GM12878 (cell line): Measurements from ENCODE around the gene ARL4D. TPM values are rescaled to one million over a fixed set of nuclear protein-coding genes. Genes with fewer than 3 reads are reported as not detected.

Experiments
- ATAC-seq: fragments of 200-7000 bp; cut with Tn5 transposase; 3 replicates; pipeline ENCODE4 v1.9.1; 2020; ENCODE audit warnings: mild to moderate bottlenecking, moderate library complexity
- Bru-seq: library from RNA; stranded (reverse); fragments of 400-500 nt; gene quantifications from one replicate; lab custom pipeline; 2021; lab: Mats Ljungman, UMichigan
- BruChase-seq, 2 experiments: library from RNA; stranded (reverse); fragments of 400-500 nt; gene quantifications; one replicate each; lab custom pipeline; 2021; lab: Mats Ljungman, UMichigan
- BruUV-seq: library from RNA; stranded (reverse); fragments of 400-500 nt; replicated peaks from 2 replicates; lab custom pipeline; 2021; lab: Mats Ljungman, UMichigan
- CTCF ChIA-PET: fragments of 300-600 bp; sonication (Branson Sonifier 250); formaldehyde crosslinking; extraction: SDS; loops from one replicate; lab custom pipeline; 2021; ENCODE audit warnings: inconsistent platforms; lab: Yijun Ruan, JAX
- POLR2A ChIA-PET: fragments of 350-600 bp; formaldehyde crosslinking; extraction: SDS; loops from one replicate; lab custom pipeline; 2021; ENCODE audit warnings: inconsistent platforms; lab: Charles Lee
- RAD21 ChIA-PET: fragments of 300-600 bp; sonication (Branson Sonifier 250); formaldehyde crosslinking; loops from one replicate; lab custom pipeline; 2023; ENCODE audit warnings: antibody characterized with exemption; ENCODE audit not compliant: unreplicated experiment; lab: Charles Lee
- SMC1A ChIA-PET: fragments of 300-600 bp; sonication (Branson Sonifier 250); formaldehyde crosslinking; loops from one replicate; lab custom pipeline; 2023; ENCODE audit not compliant: unreplicated experiment, uncharacterized antibody; lab: Charles Lee
- DNase-seq: peaks from one replicate; pipeline ENCODE4 v3.0.0-alpha.2; 2011; ENCODE audit warnings: low read depth, low spot score
- FAIRE-seq: peaks from 3 replicates; lab custom pipeline; 2011; peaks lifted over from hg19 to GRCh38; lab: Jason Lieb, UNC
- H2AFZ ChIP-seq: 2 replicates; pipeline ENCODE4 v1.6.0; 2011; ENCODE audit warnings: low read depth, low read length, control low read depth; ENCODE audit not compliant: control insufficient read depth
- H3K27ac ChIP-seq: 2 replicates; pipeline ENCODE4 v1.5.1; 2011; ENCODE audit warnings: control low read depth; ENCODE audit not compliant: control insufficient read depth, insufficient read depth
- H3K27me3 ChIP-seq, 2 experiments: replicated peaks in 1 of 2; 2 replicates each; pipeline versions ENCODE4 v1.6.0 to v1.6.1; 2011; ENCODE audit warnings: low read length in 1 of 2; ENCODE audit not compliant: control insufficient read depth in 2 of 2, insufficient read depth in 2 of 2
- H3K36me3 ChIP-seq, 2 experiments: 2 replicates each; pipeline ENCODE4 v1.5.1; 2011; ENCODE audit warnings: low read length in 1 of 2; ENCODE audit not compliant: control insufficient read depth in 2 of 2, insufficient read depth in 2 of 2
- H3K4me1 ChIP-seq: 2 replicates; pipeline ENCODE4 v1.6.1; 2011; ENCODE audit warnings: mild to moderate bottlenecking, low read length, moderate library complexity, mixed read lengths; ENCODE audit not compliant: control insufficient read depth, insufficient read depth
- H3K4me2 ChIP-seq: 2 replicates; pipeline ENCODE4 v1.6.0; 2011; ENCODE audit warnings: control low read depth; ENCODE audit not compliant: control insufficient read depth, insufficient read depth
- H3K4me3 ChIP-seq: fragments of 200-600 bp; sonication (generic); 2 replicates; pipeline ENCODE4 v1.5.1; 2016
- H3K79me2 ChIP-seq: 2 replicates; pipeline ENCODE4 v1.6.0; 2011; ENCODE audit warnings: low read length; ENCODE audit not compliant: control insufficient read depth, insufficient read depth
- H3K9ac ChIP-seq: 2 replicates; pipeline ENCODE4 v1.8.0; 2011; ENCODE audit warnings: low read length, control low read depth, mixed read lengths; ENCODE audit not compliant: control insufficient read depth, insufficient read depth
- H3K9me3 ChIP-seq: replicated peaks from 3 replicates; pipeline ENCODE4 v1.5.1; 2011; ENCODE audit warnings: mild to moderate bottlenecking, low read length; ENCODE audit not compliant: control insufficient read depth, insufficient read depth
- H4K20me1 ChIP-seq: 2 replicates; pipeline ENCODE4 v1.6.0; 2011; ENCODE audit not compliant: control insufficient read depth, insufficient read depth
- ATF7 ChIP-seq: fragments of 450-650 bp; IDR thresholded peaks from 2 replicates; pipeline ENCODE4 v1.6.1; 2016; ENCODE audit warnings: low read depth, mild to moderate bottlenecking
- BHLHE40 ChIP-seq, 2 experiments: fragments of 450-650 bp in 1 of 2; IDR thresholded peaks; 2 replicates each; pipeline ENCODE4 v1.6.1; 2011 to 2017; ENCODE audit warnings: low read depth in 2 of 2, borderline replicate concordance in 1 of 2, improper control_type of control experiment in 1 of 2, low read length in 1 of 2, mild to moderate bottlenecking in 1 of 2
- CBX3 ChIP-seq: fragments of 200-600 bp; sonication (generic); IDR thresholded peaks from 2 replicates; pipeline ENCODE4 v1.6.1; 2016; ENCODE audit warnings: low read depth, borderline replicate concordance
- GATAD2B ChIP-seq: fragments of 450-650 bp; conservative IDR thresholded peaks from 2 replicates; pipeline ENCODE4 v1.6.1; 2017; ENCODE audit warnings: low read depth, mild to moderate bottlenecking, moderate library complexity
- IKZF1 ChIP-seq: fragments of 450-650 bp; conservative IDR thresholded peaks from 2 replicates; pipeline ENCODE4 v1.6.1; 2017; ENCODE audit warnings: antibody characterized with exemption, mild to moderate bottlenecking
- JUNB ChIP-seq: IDR thresholded peaks from 2 replicates; pipeline ENCODE4 v1.6.1; 2016; ENCODE audit warnings: antibody characterized with exemption, mild to moderate bottlenecking
- MEF2A ChIP-seq: IDR thresholded peaks from 2 replicates; pipeline ENCODE4 v1.6.1; 2011; ENCODE audit warnings: low read depth, mild to moderate bottlenecking, low read length, moderate library complexity; ENCODE audit not compliant: insufficient read depth
- MEF2B ChIP-seq: fragments of 450-650 bp; IDR thresholded peaks from 2 replicates; pipeline ENCODE4 v1.6.1; 2018; ENCODE audit warnings: mild to moderate bottlenecking, moderate library complexity; ENCODE audit not compliant: partially characterized antibody, poor library complexity, severe bottlenecking
- MXI1 ChIP-seq: fragments of 150-350 bp; IDR thresholded peaks from 2 replicates; pipeline ENCODE4 v1.6.1; 2011; ENCODE audit warnings: low read depth, mild to moderate bottlenecking, inconsistent platforms, low read length, improper control_type of control experiment
- NR2F1 ChIP-seq: fragments of 450-650 bp; conservative IDR thresholded peaks from 2 replicates; pipeline ENCODE4 v1.6.1; 2017; ENCODE audit warnings: mild to moderate bottlenecking
- POLR2A ChIP-seq: IDR thresholded peaks from 2 replicates; pipeline ENCODE4 v1.6.1; 2011; ENCODE audit warnings: low read depth, mild to moderate bottlenecking, low read length
- RBBP5 ChIP-seq: fragments of 200-600 bp; sonication (generic); conservative IDR thresholded peaks from 2 replicates; pipeline ENCODE4 v1.6.1; 2016
- SP1 ChIP-seq: IDR thresholded peaks from one replicate; pipeline ENCODE4 v1.6.1; 2011; ENCODE audit warnings: low read depth, low read length
- TCF12 ChIP-seq: IDR thresholded peaks from 2 replicates; pipeline ENCODE4 v1.6.1; 2011; ENCODE audit warnings: low read depth, mild to moderate bottlenecking, low read length
- WGBS: methylation state at CpG from one replicate; pipeline ENCODE4 v1.1.6; 2016; ENCODE audit warnings: low lambda C conversion rate; ENCODE audit not compliant: insufficient replicate concordance, insufficient coverage; ENCODE audit errors: missing lambda C conversion rate; 5-methylcytosine and 5-hydroxymethylcytosine counted together
- in situ Hi-C: fragments of 300-500 bp; cut with MboI; formaldehyde crosslinking; loops from 9 replicates; pipeline ENCODE4 v1.14.3; 2018; ENCODE audit warnings: mixed read lengths
- intact Hi-C: fragments of 100-400 bp; cut with micrococcal nuclease; formaldehyde crosslinking; loops from one replicate; pipeline ENCODE4 v1.14.2; 2022; ENCODE audit not compliant: unreplicated experiment
- long read RNA-seq, 2 experiments: library from polyadenylated mRNA; unstranded; transcript quantifications; one replicate each; pipeline ENCODE4 v2.0.0, GENCODE V29; 2019 to 2020
- polyA minus RNA-seq, 3 experiments: library from RNA; depleted of rRNA, polyadenylated mRNA; stranded (reverse); fragments of >200 nt; gene quantifications; 2 replicates each; pipeline ENCODE4 v1.2.3, GENCODE V29; 2011
- polyA plus RNA-seq, 11 experiments: library from polyadenylated mRNA; depleted of rRNA in 4 of 11; unstranded in 6 of 11; stranded (reverse) in 5 of 11; fragments of >200 nt; fragmentation: Nextera tagmentation in 4 of 11; fragmentation: Illumina TruSeq in 1 of 11; extraction: Ambion mirVana in 4 of 11; extraction: Trizol in 1 of 11; gene quantifications; 1 replicate in 1 of 11; 2 replicates in 10 of 11; pipeline versions ENCODE4 v1.2.1 to v1.2.3, GENCODE V29; 2011 to 2016; ENCODE audit warnings: inconsistent platforms in 2 of 11, missing spikeins in 2 of 11, low read depth in 1 of 11
- total RNA-seq, 4 experiments: library from RNA; depleted of rRNA in 3 of 4; stranded (reverse); fragments of >200 nt in 3 of 4; fragmentation: Illumina TruSeq in 1 of 4; extraction: Trizol in 1 of 4; gene quantifications; 2 replicates each; pipeline versions ENCODE4 v1.2.1 to v1.2.3, GENCODE V29; 2013 to 2021
- TF ChIP-seq, protein P1 (sequence below): IDR thresholded peaks from 2 replicates; pipeline ENCODE4 v1.6.1; 2012; ENCODE audit warnings: low read length, inconsistent platforms

Gene ARL4D, protein sequence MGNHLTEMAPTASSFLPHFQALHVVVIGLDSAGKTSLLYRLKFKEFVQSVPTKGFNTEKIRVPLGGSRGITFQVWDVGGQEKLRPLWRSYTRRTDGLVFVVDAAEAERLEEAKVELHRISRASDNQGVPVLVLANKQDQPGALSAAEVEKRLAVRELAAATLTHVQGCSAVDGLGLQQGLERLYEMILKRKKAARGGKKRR
- total RNA-seq (2013; cell fraction: nucleolus; rRNA removed), result 0.63 and 1.2 TPM in 2 replicates
- total RNA-seq (2014; rRNA removed) (0.90 and 1.2 TPM in 2 replicates), total RNA-seq (2014; rRNA removed; fragmentation: Illumina TruSeq; extraction: Trizol) (0.18 and 0.72 TPM in 2 replicates), total RNA-seq (2021) (1.2 and 1.5 TPM in 2 replicates), polyA plus RNA-seq (2011; rRNA removed) (0.10 and 0.13 TPM in 2 replicates), polyA plus RNA-seq (2014; fragmentation: Illumina TruSeq; extraction: Trizol) (0.14 and 0.79 TPM in 2 replicates), polyA plus RNA-seq (2014; fragmentation: Nextera tagmentation; extraction: Ambion mirVana) (under 1 TPM; 0.13 to 0.60 TPM), polyA plus RNA-seq (2014; rRNA removed) (1.4 and 1.5 TPM in 2 replicates), polyA plus RNA-seq (2016; fragmentation: Nextera tagmentation; extraction: Ambion mirVana) (under 1 TPM; 0.60 to 0.82 TPM), polyA minus RNA-seq (2011; rRNA and poly(A)+ RNA removed) (0.15 and 0.29 TPM in 2 replicates), Bru-seq, nascent RNA (percentile 44 among the genes with signal in this experiment), BruChase-seq, experiment 1, labeled RNA remaining after a 6-hour chase (percentile 39 among the genes with signal in this experiment), BruChase-seq, experiment 2, labeled RNA remaining after a 2-hour chase (percentile 31 among the genes with signal in this experiment)
- 0.26 TPM for polyA plus RNA-seq (2011; ENCODE audit: low read depth)
- polyA plus RNA-seq (2011; cell fraction: cytosol; rRNA removed), result 0.24 and 0.28 TPM in 2 replicates
- 0.18 and 0.19 TPM in 2 replicates for polyA plus RNA-seq (2011; cell fraction: nucleus; rRNA removed)
- polyA plus RNA-seq (2012), result 1.1 TPM in 2 replicates
- polyA minus RNA-seq (2011; cell fraction: cytosol; rRNA and poly(A)+ RNA removed), result 0.52 TPM in 1 of 2 replicates, not detected in the other
- polyA minus RNA-seq (2011; cell fraction: nucleus; rRNA and poly(A)+ RNA removed), result 0.36 and 0.38 TPM in 2 replicates
- long read RNA-seq, experiment 1, result 0 reads
- long read RNA-seq, experiment 2, partial matches to known transcripts, result 0 of 1 reads
- long read RNA-seq, experiment 2, other reads (novel, unspliced or antisense), result 1 of 1 reads

DNA sequence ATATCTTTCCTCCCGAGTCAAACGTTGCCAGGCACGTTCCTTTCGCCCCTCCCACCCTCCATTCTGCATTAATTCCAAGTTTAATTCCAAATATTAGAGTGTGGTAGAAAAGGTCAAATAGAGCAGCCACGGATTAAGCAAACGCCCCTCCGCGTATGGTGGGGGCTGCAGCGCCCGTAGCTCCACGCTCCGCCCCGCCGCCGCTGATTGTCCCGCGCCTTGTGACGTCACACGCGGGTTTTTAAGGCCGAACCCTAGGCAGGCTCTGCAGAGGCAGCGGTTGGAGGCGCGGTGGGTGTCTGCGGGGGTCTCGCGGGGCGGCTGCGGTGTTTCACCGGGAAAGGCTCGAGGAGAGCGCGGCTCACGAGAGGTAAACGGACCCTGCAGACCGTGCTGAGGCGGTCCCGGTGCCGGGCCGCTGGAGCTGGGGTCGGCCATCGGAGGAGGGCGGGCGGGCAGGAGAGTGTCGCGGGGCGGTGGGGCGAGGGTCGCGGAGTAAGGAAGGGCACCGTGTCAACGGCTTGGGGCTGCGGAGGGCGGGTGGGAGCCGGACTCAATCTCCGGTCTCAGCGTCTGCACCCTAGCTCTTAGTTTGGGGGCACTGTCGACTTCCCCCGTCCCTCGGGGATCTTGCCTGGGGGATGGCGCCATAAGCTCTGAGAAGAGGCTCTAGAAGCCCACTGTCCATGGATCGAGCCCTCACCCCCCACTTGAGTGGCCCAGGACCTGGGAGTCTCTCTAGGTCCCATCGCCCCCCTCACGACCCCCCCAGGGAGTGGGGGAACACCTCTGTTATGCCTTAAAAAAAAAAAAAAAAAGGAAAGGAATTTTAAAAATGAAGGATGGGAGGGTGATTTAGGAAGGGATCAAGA is at the start of gene ARL4D:
TSS of gene ARL4D (plus strand) at position 270 of the 872 bp plus-strand sequence. CDS start 740 bp downstream, outside the sequence.
- POLR2A ChIA-PET, result interaction anchor here (0.9 to 1.4 kb wide), 5 partner anchors 11 to 85 kb away, joined by 3 to 7 read pairs (median 5); partner anchors contain the start of gene DHX8
- no peaks in the 10 kb centered on the region for H3K4me1 ChIP-seq
- H3K27ac ChIP-seq, result no peak within 1 kb of the TSS
- DNase-seq (no peak), FAIRE-seq (peak; percentile 61), ATAC-seq (peak; percentile 79)
- peak within 1 kb of the TSS; percentile 66 for H3K4me3 ChIP-seq
- peak within 1 kb of the TSS; percentile 64 for H3K4me2 ChIP-seq
- CTCF ChIA-PET, result interaction anchor here (0.6 to 10.2 kb wide), 6 partner anchors 25 to 636 kb away, joined by 3 to 248 read pairs (median 3); partner anchors contain the start of gene DHX8
- no peaks in the 10 kb centered on the region for H3K9me3 ChIP-seq
- H3K79me2 ChIP-seq, result no peaks in the 10 kb centered on the region
- in situ Hi-C loops, result no loop called here
- H4K20me1 ChIP-seq, result no peaks in the 10 kb centered on the region
- no peaks in the 10 kb centered on the region for H3K36me3 ChIP-seq
- SMC1A ChIA-PET, result interaction anchor here (0.6 to 8.5 kb wide), 3 partner anchors 11 to 275 kb away, joined by 3 to 117 read pairs (median 3); partner anchors contain the start of gene DHX8
- no TSS peak for BruUV-seq
- H3K27me3 ChIP-seq, result no peaks in the 10 kb centered on the region
- WGBS, result 2% methylated on average over 52 of the region's 64 CpGs
- H3K9ac ChIP-seq, result peak within 1 kb of the TSS; percentile 26; the same call in 1 of the 2 replicates
- intact Hi-C loops, result no loop called here
- RAD21 ChIA-PET, result interaction anchor here (0.9 to 1.8 kb wide), 4 partner anchors 11 to 178 kb away, joined by 3 to 8 read pairs (median 4); partner anchors contain the start of gene DHX8
- peak within 1 kb of the TSS; percentile 69 for H2AFZ ChIP-seq
- TF ChIP-seq CBX3 (no peak), RBBP5 (no peak), TCF12 (no peak), JUNB (no peak), NR2F1 (0 out of 2 replicates have a peak, but pooled peaks have one; percentile 13), GATAD2B (peak; percentile 61; the same call in 1 of the 2 replicates), POLR2A (peak; percentile 83), IKZF1 (peak; percentile 34; the same call in 1 of the 2 replicates), MEF2B (peak; percentile 17), MXI1 (peak; percentile 24; the same call in 1 of the 2 replicates), ATF7 (peak; percentile 51), BHLHE40 (IDR thresholded peaks at IDR 0.05; ENCODE audit: borderline replicate concordance in 1 of 2, low read depth in 2 of 2, low read length in 1 of 2) (peak in 1 of 2 experiments; percentile 36; a peak in 1 of 4 replicates), SP1 (no peak), MEF2A (no peak)
- TF ChIP-seq, protein P1, sequence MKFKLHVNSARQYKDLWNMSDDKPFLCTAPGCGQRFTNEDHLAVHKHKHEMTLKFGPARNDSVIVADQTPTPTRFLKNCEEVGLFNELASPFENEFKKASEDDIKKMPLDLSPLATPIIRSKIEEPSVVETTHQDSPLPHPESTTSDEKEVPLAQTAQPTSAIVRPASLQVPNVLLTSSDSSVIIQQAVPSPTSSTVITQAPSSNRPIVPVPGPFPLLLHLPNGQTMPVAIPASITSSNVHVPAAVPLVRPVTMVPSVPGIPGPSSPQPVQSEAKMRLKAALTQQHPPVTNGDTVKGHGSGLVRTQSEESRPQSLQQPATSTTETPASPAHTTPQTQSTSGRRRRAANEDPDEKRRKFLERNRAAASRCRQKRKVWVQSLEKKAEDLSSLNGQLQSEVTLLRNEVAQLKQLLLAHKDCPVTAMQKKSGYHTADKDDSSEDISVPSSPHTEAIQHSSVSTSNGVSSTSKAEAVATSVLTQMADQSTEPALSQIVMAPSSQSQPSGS, result no peak
